HG03558 (cell line): Measurements from ENCODE around the gene CDKN2AIP.

Experiments
- ATAC-seq: cut with Tn5 transposase; IDR thresholded peaks from one replicate; pipeline ENCODE4 v1.9.1; 2021; ENCODE audit warnings: moderate number of reproducible peaks; ENCODE audit not compliant: unreplicated experiment; ENCODE audit errors: extremely low read depth

The CDKN2AIP gene

GRCh38 chr4:183485411-183486160, 41.1 kb downstream of the CDKN2AIP start:
- no peak for ATAC-seq

- ATAC-seq, result no peak
These were observed 48.4 kb downstream of the CDKN2AIP start for GRCh38 chr4:183492791-183493222.

DNA sequence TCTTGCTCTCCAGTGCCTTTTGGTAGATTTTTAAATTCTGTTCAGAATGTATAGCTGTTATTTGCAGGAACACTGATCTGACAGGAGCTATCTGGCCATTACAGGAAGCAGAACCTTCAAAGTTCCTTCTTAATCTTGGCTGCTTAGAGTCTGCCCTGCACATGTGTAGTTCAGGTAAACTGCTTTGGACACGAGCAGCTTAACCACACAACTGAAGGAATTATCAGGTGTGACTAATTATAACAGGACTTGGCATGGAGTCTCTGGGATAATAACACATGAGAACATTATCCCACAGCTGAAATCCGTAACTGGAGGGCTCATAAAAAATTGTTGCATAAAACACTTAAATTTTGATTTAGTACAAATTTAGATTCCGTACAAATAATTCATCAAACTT, 48.8 kb downstream of the CDKN2AIP start:
- ATAC-seq, result no peak

- no peak for ATAC-seq
These were observed 50.7 kb downstream of the CDKN2AIP start for GRCh38 chr4:183495184-183495583.
